H9 (cell line): ENCODE data around the gene NARS2. TPM values are rescaled to one million over a fixed set of nuclear protein-coding genes. Genes with fewer than 3 reads are reported as not detected.

Experiments
- DNase-seq: peaks from one replicate; pipeline ENCODE4 v3.0.0-alpha.2; 2017
- H2AFZ ChIP-seq: one replicate; pipeline ENCODE4 v1.6.1; 2013; ENCODE audit warnings: mild to moderate bottlenecking, low read length, control low read depth, moderate library complexity
- H2AK5ac ChIP-seq: 2 replicates; pipeline ENCODE4 v1.6.1; 2013; ENCODE audit warnings: low read length, control low read depth, mixed read lengths; ENCODE audit not compliant: insufficient read length
- H2BK120ac ChIP-seq: one replicate; pipeline ENCODE4 v1.6.1; 2013; ENCODE audit warnings: low read depth, mild to moderate bottlenecking, low read length, control low read depth, inconsistent platforms; ENCODE audit not compliant: poor library complexity, severe bottlenecking
- H2BK12ac ChIP-seq: 2 replicates; pipeline ENCODE4 v1.6.1; 2013; ENCODE audit warnings: low read length, control low read depth, mixed read lengths, low read depth; ENCODE audit not compliant: insufficient read length
- H2BK15ac ChIP-seq: 2 replicates; pipeline ENCODE4 v1.6.1; 2013; ENCODE audit warnings: low read depth, low read length, control low read depth
- H2BK20ac ChIP-seq: one replicate; pipeline ENCODE4 v1.6.1; 2013; ENCODE audit warnings: low read depth, mild to moderate bottlenecking, low read length, control low read depth, inconsistent platforms; ENCODE audit not compliant: poor library complexity, severe bottlenecking
- H2BK5ac ChIP-seq: 2 replicates; pipeline ENCODE4 v1.6.1; 2013; ENCODE audit warnings: low read length, control low read depth, mixed read lengths; ENCODE audit not compliant: insufficient read length
- H3K14ac ChIP-seq: 2 replicates; pipeline ENCODE4 v1.6.1; 2013; ENCODE audit warnings: low read length, control low read depth; ENCODE audit not compliant: insufficient read depth
- H3K18ac ChIP-seq: 2 replicates; pipeline ENCODE4 v1.6.1; 2013; ENCODE audit warnings: low read depth, mild to moderate bottlenecking, mixed read lengths, low read length, control low read depth; ENCODE audit not compliant: insufficient read length
- H3K23ac ChIP-seq: 2 replicates; pipeline ENCODE4 v1.6.1; 2013; ENCODE audit warnings: low read length, control low read depth, mixed read lengths, low read depth; ENCODE audit not compliant: insufficient read length
- H3K23me2 ChIP-seq: 2 replicates; pipeline ENCODE4 v1.6.1; 2013; ENCODE audit warnings: low read depth, mild to moderate bottlenecking, mixed read lengths, low read length, control low read depth; ENCODE audit not compliant: insufficient read length, poor library complexity, severe bottlenecking
- H3K27ac ChIP-seq: 2 replicates; pipeline ENCODE4 v1.5.1; 2013; ENCODE audit warnings: low read length, control low read depth, mixed read lengths, low read depth; ENCODE audit not compliant: insufficient read length
- H3K27me3 ChIP-seq: 2 replicates; pipeline ENCODE4 v1.6.1; 2013; ENCODE audit warnings: low read length, control low read depth, inconsistent platforms; ENCODE audit not compliant: insufficient read depth
- H3K4ac ChIP-seq: 2 replicates; pipeline ENCODE4 v1.6.1; 2013; ENCODE audit warnings: low read depth, mild to moderate bottlenecking, control low read depth, inconsistent platforms, low read length, moderate library complexity
- H3K4me1 ChIP-seq: 2 replicates; pipeline ENCODE4 v1.6.1; 2013; ENCODE audit warnings: low read length, control low read depth, inconsistent platforms; ENCODE audit not compliant: insufficient read depth
- H3K4me2 ChIP-seq: 2 replicates; pipeline ENCODE4 v1.6.1; 2013; ENCODE audit warnings: low read length, control low read depth, mixed read lengths; ENCODE audit not compliant: insufficient read length, insufficient read depth
- H3K56ac ChIP-seq: 2 replicates; pipeline ENCODE4 v1.6.1; 2013; ENCODE audit warnings: low read depth, mild to moderate bottlenecking, mixed read lengths, low read length, control low read depth; ENCODE audit not compliant: insufficient read length
- H3K79me1 ChIP-seq: 2 replicates; pipeline ENCODE4 v1.6.1; 2013; ENCODE audit warnings: low read depth, mild to moderate bottlenecking, moderate library complexity, low read length, control low read depth, inconsistent platforms; ENCODE audit not compliant: insufficient read depth, poor library complexity, severe bottlenecking
- H3K79me2 ChIP-seq: 2 replicates; pipeline ENCODE4 v1.6.1; 2013; ENCODE audit warnings: low read length, control low read depth, inconsistent platforms; ENCODE audit not compliant: insufficient read depth
- H3K9ac ChIP-seq: 2 replicates; pipeline ENCODE4 v1.6.1; 2013; ENCODE audit warnings: low read length, control low read depth, mixed read lengths; ENCODE audit not compliant: insufficient read length; ENCODE audit errors: extremely low read depth
- H3K9me3 ChIP-seq: one replicate; pipeline ENCODE4 v1.6.1; 2013; ENCODE audit warnings: low read depth, low read length, inconsistent platforms; ENCODE audit not compliant: control insufficient read depth
- H3T11ph ChIP-seq: one replicate; pipeline ENCODE4 v1.6.1; 2013; ENCODE audit warnings: mild to moderate bottlenecking, low read length, control low read depth, inconsistent platforms
- H4K20me1 ChIP-seq: one replicate; pipeline ENCODE4 v1.6.1; 2013; ENCODE audit not compliant: control insufficient read depth, insufficient read length, insufficient read depth
- H4K5ac ChIP-seq: 2 replicates; pipeline ENCODE4 v1.6.1; 2013; ENCODE audit warnings: low read depth, mild to moderate bottlenecking, mixed read lengths, low read length, control low read depth; ENCODE audit not compliant: insufficient read length
- H4K8ac ChIP-seq: replicated peaks from 2 replicates; pipeline ENCODE4 v1.6.1; 2013; ENCODE audit warnings: low read length, control low read depth, mixed read lengths, low read depth; ENCODE audit not compliant: insufficient read length
- H4K91ac ChIP-seq: 2 replicates; pipeline ENCODE4 v1.6.1; 2013; ENCODE audit warnings: low read depth, mild to moderate bottlenecking, moderate library complexity, mixed read lengths, low read length, control low read depth; ENCODE audit not compliant: insufficient read length
- H3K27ac Mint-ChIP-seq, 3 experiments: 2 replicates in 2 of 3; 3 replicates in 1 of 3; pipeline ENCODE4 v1.8.0; 2020 to 2021; ENCODE audit warnings: mixed read lengths in 3 of 3, mild to moderate bottlenecking in 1 of 3, moderate library complexity in 1 of 3
- H3K27me3 Mint-ChIP-seq: 2 replicates; pipeline ENCODE4 v1.8.0; 2021; ENCODE audit warnings: low read depth, mild to moderate bottlenecking, moderate library complexity, mixed read lengths
- H3K36me3 Mint-ChIP-seq, 3 experiments: 2 replicates in 2 of 3; 3 replicates in 1 of 3; pipeline ENCODE4 v1.8.0; 2020 to 2021; ENCODE audit warnings: low read depth in 3 of 3, mixed read lengths in 3 of 3; ENCODE audit not compliant: insufficient read depth in 1 of 3
- H3K4me1 Mint-ChIP-seq, 2 experiments: 2 replicates each; pipeline ENCODE4 v1.8.0; 2020; ENCODE audit warnings: mixed read lengths in 2 of 2
- H3K4me3 Mint-ChIP-seq, 2 experiments: 2 replicates in 1 of 2; 3 replicates in 1 of 2; pipeline ENCODE4 v1.8.0; 2020 to 2021; ENCODE audit warnings: mild to moderate bottlenecking in 2 of 2, mixed read lengths in 2 of 2, moderate library complexity in 1 of 2
- H3K9me3 Mint-ChIP-seq, 2 experiments: 2 replicates in 1 of 2; 3 replicates in 1 of 2; pipeline ENCODE4 v1.8.0; 2020; ENCODE audit warnings: mild to moderate bottlenecking in 2 of 2, mixed read lengths in 2 of 2, moderate library complexity in 1 of 2
- CTCF ChIP-seq: fragments of 200-600 bp; sonication (generic); conservative IDR thresholded peaks from 3 replicates; pipeline ENCODE4 v1.8.0; 2021; ENCODE audit warnings: antibody characterized with exemption, mild to moderate bottlenecking
- WGBS: extraction: QIAGEN DNeasy Blood & Tissue Kit; methylation state at CpG from one replicate; pipeline ENCODE4 v1.1.7; 2013; ENCODE audit warnings: missing lambda C conversion rate, low lambda C conversion rate, mixed read lengths; ENCODE audit not compliant: insufficient read length; ENCODE audit errors: extremely low coverage; 5-methylcytosine and 5-hydroxymethylcytosine counted together
- total RNA-seq: library from RNA; stranded (reverse); gene quantifications from 2 replicates; pipeline ENCODE4 v1.2.1, GENCODE V29; 2021

Gene NARS2
- total RNA-seq, 1 experiment from 2014 or later = 29.7 TPM

GRCh38 chr11:78457448-78457847 lies 117.2 kb downstream of the NARS2 start:
- H3K27me3 Mint-ChIP-seq = no peaks in the 10 kb centered on the region
- no peaks in the 10 kb centered on the region for H3K27me3 ChIP-seq
- H2AFZ ChIP-seq = no peak overlapping the region
- no peaks in the 10 kb centered on the region for H3K9me3 ChIP-seq
- no peak overlapping the region for H3K4ac ChIP-seq
- no CpG with 5 or more reads among the region's 2 CpGs for WGBS
- H2BK20ac ChIP-seq = no peak overlapping the region
- DNase-seq = no peak
- H4K5ac ChIP-seq = no peak overlapping the region
- no peak overlapping the region for H3K23ac ChIP-seq
- no peaks in the 10 kb centered on the region for H3K4me1 Mint-ChIP-seq
- H3K4me3 Mint-ChIP-seq = no peak overlapping the region
- H3K27ac ChIP-seq = no peak overlapping the region
- H2BK15ac ChIP-seq = no peak overlapping the region
- no peak overlapping the region for H2BK12ac ChIP-seq
- H3K56ac ChIP-seq = no peak overlapping the region
- no peak overlapping the region for H3T11ph ChIP-seq
- H3K79me2 ChIP-seq = no peaks in the 10 kb centered on the region; the same call in 1 of the 2 replicates
- no peaks in the 10 kb centered on the region for H4K20me1 ChIP-seq
- no peak for TF ChIP-seq CTCF
- H3K9me3 Mint-ChIP-seq = no peaks in the 10 kb centered on the region
- no peak overlapping the region for H3K27ac Mint-ChIP-seq
- H2BK5ac ChIP-seq = no peak overlapping the region
- no peaks in the 10 kb centered on the region for H3K79me1 ChIP-seq
- H3K23me2 ChIP-seq = no peaks in the 10 kb centered on the region
- no peak overlapping the region for H3K9ac ChIP-seq
- no peak overlapping the region for H3K14ac ChIP-seq
- no peak overlapping the region for H3K4me2 ChIP-seq
- H3K36me3 Mint-ChIP-seq = peaks cover 7 to 29% (median 29%) of the 10 kb centered on the region in 3 experiments; a peak in 6 of 7 replicates
- H4K8ac ChIP-seq = no peak overlapping the region
- no peaks in the 10 kb centered on the region for H3K4me1 ChIP-seq
- no peak overlapping the region for H2BK120ac ChIP-seq
- no peak overlapping the region for H3K18ac ChIP-seq
- no peak overlapping the region for H4K91ac ChIP-seq
- no peak overlapping the region for H2AK5ac ChIP-seq
